ENCODE measurements around the gene PPP1R37.
A peak's percentile ranks its signal among the peaks of the same experiment; 100 is the strongest.
"Not testable (repeated sequence)": the region's sequence is repeated elsewhere in the genome, so short reads cannot be mapped to it uniquely, and the experiment has no call there.

The PPP1R37 gene

GRCh38 chr19:45097450-45097775 is 4.4 kb downstream of the PPP1R37 start:
- DNase-seq, result no peak

DNA sequence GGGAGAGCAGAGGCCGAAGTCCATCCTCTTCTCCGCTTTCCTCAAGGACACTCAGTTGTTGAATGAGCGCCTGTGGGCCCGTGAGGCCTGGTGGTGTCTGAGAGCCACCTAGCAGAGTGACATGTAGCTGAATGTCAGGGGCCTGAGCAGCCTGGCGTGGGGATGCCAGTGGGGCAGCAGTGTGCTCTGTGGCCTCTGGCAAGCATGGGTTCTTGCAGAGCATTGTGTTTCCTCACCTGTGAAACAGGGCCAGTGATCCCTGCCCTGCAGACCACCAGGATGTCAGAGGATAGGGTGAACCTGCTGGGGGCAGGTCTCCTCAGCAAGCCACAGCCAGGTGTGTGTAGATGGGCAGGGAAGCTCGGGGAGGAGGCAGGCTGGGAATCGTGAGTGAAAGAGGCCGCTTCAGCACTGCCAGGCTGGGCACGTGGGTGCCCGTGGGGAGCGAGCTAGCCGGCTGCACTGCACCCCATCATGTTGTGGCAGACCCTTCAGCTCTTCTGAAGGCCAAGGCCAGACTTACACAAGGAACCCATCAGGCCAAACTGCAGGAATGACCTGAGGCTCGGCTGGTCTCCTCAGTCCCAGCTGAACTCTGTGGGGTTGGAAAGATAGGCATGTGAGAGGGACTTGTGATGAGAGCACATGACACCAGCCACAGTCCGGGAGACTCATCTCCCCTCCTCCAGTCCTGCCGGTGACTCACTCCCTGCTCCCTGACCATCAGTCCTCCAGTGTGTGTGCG is 5.0 kb downstream of the PPP1R37 start:
- DNase-seq, result no peak

- no peak for DNase-seq
Measured at GRCh38 chr19:45098521-45099466, 5.8 kb downstream of the PPP1R37 start.

DNA sequence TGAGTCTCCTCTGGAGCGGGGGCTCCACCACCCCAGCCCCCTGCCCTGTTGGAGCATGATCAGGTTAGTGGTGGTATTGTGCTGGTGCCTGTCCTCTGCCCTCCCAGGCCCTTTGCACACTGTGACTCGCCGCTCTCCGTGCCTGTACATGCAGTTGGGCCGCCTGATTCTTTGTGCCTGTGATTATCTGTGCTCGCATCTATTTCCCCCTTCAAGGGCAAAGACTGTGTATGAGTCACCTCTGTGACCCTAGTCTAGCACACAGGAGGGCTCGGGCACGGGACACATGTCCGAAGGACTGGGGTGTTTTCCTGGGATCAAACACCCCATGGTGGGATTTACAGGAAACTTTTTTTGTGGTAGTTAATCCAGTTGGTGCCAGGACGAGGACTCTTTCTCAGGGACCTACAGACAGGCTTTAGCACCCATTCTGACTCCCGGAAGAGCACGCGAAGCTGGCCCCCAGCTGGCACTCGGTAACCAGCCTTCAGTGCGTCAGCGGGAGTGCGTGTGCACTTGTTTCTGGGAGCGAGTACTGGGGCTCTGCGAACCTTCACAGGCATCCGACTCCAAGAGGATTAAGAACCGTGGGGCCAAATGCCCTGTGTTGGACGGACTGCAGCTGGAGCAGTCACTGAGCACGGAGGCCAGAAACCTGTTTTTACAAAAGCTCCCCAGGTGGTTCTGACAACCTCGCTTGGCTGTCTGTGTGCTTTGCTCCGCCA is 6.7 kb downstream of the PPP1R37 start:
- no peak for DNase-seq

DNA sequence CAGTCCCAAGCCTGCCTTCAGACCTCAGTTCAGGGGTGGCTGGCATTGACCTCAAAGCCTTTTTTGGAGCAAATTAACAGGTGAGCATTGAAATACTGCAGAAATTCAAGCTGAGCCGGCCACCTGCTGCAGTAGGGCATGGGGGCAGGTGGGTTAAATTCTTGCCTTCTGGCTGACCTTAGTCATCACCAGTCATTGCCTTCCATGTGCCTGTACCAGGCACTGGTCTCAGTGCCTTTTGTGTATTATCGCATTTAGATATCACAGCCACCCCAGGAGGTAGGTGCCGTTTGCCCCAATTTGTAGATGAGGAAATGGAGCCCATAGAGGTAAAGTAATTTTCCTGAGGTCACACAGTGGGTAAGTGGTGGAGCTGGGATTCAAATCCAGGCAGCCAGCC is 7.2 kb downstream of the PPP1R37 start:
- no peak for DNase-seq

- no peak for DNase-seq
Measured at GRCh38 chr19:45100846-45101252, 7.9 kb downstream of the PPP1R37 start.

DNA sequence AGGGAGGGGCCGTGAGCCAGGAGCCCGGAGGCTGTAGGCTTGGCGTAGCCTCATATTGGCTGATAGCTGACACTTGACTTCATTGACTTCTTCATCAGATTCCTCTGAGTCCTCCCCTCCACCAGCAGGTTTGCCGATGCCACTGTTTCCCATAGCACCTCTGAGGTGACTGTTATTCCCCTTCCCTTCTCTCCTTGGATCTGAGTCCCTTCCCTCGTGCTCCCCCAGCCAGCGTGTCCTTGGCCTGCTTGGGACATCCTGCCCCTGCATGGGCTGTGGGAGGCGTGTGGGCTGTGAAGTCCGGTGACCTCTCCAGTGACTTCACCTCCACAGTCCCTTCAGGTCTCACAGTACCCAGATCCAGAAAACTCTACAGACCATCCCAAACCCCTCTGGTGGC is 8.8 kb downstream of the PPP1R37 start:
- no peak for DNase-seq

GRCh38 chr19:45102481-45102880 is 9.5 kb downstream of the PPP1R37 start:
- DNase-seq, result no peak

DNA sequence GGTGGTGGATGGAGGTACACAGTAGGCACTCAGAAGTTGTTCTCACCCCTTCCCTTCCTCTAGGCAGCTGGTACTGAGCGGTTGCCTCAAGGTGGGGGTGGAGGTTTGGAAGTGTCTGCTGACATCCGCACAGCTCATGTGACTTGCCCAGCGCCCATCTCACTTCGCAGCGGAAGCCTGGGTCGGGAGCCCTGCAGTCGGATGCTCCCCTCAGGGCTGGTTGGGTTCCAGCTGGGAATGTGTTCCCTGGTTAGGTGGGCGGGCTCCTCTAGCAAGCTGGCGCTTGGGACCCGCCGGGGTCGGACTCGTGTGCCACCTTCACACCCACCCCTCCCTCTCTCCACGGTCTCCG is 10.2 kb downstream of the PPP1R37 start:
- DNase-seq, result no peak

DNA sequence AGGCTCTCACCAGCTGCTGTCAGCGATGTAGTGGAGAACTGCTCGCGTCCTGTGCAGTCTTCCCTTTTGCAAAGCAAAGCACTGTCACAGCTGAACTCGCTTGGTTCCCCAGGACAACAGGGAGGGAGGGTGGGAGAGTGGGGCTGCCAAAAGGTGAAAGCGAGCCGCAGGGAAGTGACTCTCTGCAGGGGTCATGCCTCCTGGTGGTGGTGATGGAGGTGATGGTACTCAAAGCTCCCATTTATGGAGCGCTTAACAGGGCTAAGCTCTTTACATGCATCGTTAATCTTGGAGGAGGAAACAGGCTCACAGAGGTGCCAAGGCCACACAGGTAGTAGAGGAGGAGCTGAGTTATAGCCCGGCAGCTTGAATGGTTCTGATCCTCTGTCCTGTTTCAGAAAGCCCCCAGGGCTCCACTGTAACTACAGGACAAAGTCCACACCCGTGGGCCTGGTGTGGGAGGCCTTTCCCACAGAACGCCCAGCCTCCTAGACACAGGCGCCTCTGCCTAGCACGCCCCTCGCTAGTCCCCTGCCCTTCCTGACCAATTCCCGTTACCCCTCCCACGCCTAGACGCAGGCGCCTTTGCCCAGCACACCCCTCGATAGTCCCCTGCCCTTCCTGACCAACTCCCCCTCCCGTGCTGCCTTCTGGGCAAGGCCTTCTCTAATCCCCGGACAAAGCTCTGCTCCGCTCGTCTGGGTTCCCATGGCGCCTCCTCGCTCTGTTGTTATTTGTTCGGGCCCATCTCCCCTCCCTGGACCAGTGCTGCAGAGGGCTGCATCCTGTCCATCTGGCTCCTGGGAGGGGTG is 10.7 kb downstream of the PPP1R37 start:
- DNase-seq, result no peak

GRCh38 chr19:45104658-45105349 is 11.8 kb downstream of the PPP1R37 start:
- DNase-seq, result no peak

- not testable (repeated sequence) for DNase-seq
Measured at GRCh38 chr19:45106363-45106762, 13.4 kb downstream of the PPP1R37 start.

DNA sequence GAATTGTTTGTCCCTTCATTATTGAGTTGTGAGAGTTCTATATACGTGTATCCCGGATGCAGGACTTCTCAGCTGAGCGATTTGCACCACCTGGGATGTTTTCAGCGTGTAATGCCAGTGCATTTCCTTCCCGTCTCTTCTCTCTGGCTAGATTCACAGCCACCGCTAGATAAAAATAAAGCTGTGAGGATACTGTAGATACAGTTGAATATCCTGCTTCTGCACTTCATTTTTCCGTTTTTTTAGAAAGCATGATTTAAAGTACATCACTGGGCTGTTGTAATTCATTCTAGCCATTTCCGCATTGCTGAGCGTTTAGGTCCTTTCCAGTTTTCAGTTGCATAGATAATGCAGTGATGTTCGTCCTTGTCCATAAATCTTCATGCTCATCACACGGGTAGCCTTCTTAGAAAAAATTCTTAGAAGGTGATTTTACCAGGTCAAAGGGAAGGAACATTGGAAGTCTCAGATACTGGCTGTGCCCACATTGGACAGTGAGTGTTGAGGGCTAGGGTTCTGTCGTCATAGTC is 14.7 kb downstream of the PPP1R37 start:
- DNase-seq, result no peak

DNA sequence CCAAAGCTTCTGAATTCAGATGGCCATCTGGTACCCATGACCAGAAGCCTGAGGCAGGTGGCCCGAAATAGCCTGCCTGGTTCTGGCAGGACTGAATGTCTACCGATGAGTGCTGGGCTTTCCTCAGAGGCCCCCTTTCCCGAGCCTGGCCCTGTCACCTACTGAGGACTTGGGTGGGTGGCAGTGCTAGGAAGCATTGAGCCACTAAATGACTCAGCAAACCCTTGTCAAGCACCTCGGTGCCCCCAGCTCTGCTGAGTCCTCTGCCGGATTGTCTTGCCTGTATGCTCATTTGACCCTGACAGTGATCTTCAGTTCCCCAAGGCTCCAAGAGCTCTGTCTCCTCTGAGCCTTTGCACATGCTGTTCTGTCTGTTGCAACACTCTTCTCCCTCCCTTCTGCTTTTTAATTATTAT is 17.9 kb downstream of the PPP1R37 start:
- no peak for DNase-seq

DNA sequence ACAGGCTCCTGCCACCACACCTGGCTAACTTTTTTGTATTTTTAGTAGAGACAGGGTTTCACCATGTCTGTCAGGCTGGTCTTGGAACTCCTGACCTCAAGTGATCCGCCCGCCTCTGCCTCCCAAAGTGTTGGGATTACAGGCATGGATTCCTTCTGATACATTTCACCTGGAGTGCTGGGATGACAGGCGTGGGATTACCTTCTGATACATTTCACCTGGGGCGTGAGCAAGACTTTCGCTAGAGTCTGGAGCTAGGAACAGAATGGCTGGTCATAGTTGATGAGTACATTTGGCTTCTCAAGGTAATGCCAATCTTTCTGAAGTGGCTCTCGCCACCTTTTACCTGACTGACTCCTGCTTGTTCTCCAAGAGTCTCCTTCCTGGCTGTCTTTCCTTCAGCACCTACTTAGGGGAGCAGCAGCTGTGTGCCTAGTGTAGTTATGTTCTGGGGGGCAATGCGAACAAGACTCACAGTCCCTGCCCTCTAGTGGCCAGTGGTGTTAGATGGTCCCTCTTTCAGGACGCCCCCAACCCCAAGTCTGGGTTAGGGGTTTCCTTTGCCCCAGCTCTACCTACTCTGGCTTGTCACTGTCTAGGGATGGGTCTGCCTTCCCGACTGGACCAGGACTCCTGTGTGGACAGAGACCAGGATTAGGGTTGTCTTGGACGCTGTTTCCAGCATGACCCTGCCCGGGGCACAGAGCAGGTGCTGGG is 19.3 kb downstream of the PPP1R37 start:
- DNase-seq, result no peak

GRCh38 chr19:45113628-45114027 is 20.6 kb downstream of the PPP1R37 start:
- DNase-seq, result peak; percentile 91

DNA sequence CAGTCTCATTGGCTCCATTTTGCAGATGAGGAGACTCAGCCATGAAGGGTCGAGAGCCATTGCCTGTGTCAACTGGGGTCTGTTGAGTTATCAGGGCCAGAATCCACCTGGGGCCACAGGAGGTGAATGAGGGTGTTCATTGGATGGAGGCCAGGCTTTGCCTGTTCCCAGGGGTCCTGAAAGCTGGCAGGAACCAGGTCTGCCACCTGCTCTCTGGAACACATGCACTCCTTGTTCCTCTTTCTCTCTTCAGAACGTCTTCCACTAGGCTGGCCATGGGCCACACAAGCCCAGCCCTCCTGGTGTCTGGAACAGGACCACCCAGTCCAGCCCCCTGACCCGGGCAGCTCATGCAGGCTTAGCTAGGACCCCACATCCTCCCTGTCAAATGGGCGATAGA is 21.1 kb downstream of the PPP1R37 start:
- DNase-seq, result no peak

- DNase-seq, result no peak
Measured at GRCh38 chr19:45115809-45116615, 23.0 kb downstream of the PPP1R37 start.

- DNase-seq, result no peak
Measured at GRCh38 chr19:45117167-45117594, 24.2 kb downstream of the PPP1R37 start.

GRCh38 chr19:45117671-45118070 is 24.7 kb downstream of the PPP1R37 start:
- DNase-seq, result no peak
